Measurements from ENCODE around the gene SLK.

DNA sequence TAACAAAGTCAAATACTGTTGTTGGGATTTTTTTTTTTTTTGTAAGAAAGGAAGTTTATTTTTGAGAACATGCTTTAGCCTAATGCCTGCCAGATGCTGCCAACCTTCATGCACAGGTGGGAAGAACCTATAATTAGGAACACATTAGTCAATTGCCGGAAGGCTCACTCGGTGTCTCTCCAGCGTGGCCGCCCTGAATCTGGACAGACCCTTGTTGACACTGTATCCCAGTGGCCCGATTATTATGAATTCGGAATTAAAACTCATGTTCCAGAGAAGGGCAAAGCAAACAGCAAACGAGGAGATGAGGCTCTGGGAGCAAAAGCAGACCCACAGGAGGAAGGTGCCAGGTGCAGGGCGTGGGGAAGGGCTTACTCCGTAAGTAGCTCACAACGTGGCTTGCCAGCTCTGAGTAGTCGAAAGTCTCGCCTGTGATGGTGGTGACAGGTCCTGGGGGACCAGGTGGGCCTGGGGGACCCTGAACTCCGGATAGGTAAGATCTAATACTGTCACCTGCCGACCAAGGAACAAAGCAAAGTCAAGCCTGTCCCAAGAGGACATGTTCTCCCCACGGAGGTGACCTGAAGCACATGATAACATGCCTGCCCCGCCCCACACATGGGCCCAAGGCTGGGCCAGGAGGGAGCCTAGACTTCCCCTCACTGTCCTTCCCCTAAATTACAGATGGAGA, 70.5 kb downstream of the SLK start:
- TF ChIP-seq, protein P1, sequence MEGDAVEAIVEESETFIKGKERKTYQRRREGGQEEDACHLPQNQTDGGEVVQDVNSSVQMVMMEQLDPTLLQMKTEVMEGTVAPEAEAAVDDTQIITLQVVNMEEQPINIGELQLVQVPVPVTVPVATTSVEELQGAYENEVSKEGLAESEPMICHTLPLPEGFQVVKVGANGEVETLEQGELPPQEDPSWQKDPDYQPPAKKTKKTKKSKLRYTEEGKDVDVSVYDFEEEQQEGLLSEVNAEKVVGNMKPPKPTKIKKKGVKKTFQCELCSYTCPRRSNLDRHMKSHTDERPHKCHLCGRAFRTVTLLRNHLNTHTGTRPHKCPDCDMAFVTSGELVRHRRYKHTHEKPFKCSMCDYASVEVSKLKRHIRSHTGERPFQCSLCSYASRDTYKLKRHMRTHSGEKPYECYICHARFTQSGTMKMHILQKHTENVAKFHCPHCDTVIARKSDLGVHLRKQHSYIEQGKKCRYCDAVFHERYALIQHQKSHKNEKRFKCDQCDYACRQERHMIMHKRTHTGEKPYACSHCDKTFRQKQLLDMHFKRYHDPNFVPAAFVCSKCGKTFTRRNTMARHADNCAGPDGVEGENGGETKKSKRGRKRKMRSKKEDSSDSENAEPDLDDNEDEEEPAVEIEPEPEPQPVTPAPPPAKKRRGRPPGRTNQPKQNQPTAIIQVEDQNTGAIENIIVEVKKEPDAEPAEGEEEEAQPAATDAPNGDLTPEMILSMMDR (IDR thresholded peaks at IDR 0.05), result no peak
- TF ChIP-seq ZFX (IDR thresholded peaks at IDR 0.05; ENCODE audit: borderline replicate concordance), result no peak

Measured in 22Rv1 (cell line).